CD14-positive monocyte (primary cell): Measurements from ENCODE around the gene TEPSIN. TPM values are rescaled to one million over a fixed set of nuclear protein-coding genes. Genes with fewer than 3 reads are reported as not detected.
A peak's percentile ranks its signal among the peaks of the same experiment; 100 is the strongest.

Experiments used
- DNase-seq, 3 donors: peaks; one replicate each; pipeline ENCODE4 v3.0.0-alpha.2; 2011 to 2022
- H2AFZ ChIP-seq: 2 replicates; pipeline ENCODE4 v1.6.0; 2012; ENCODE audit warnings: mild to moderate bottlenecking, low read depth, low read length, inconsistent platforms; ENCODE audit not compliant: insufficient read depth, poor library complexity, severe bottlenecking
- H3K27ac ChIP-seq, 2 donors: 1 replicate in 1 of 2; 2 replicates in 1 of 2; pipeline ENCODE4 v1.5.1; 2012 to 2013; ENCODE audit warnings: low read length in 2 of 2, control low read depth in 1 of 2, inconsistent platforms in 1 of 2, low read depth in 1 of 2, mild to moderate bottlenecking in 1 of 2
- H3K27me3 ChIP-seq, 2 donors: one replicate each; pipeline versions ENCODE4 v1.6.0 to v1.6.1; 2011 to 2013; ENCODE audit warnings: low read length in 2 of 2; ENCODE audit not compliant: control insufficient read depth in 2 of 2, insufficient read depth in 2 of 2
- H3K36me3 ChIP-seq, 2 donors: replicated peaks in 1 of 2; 1 replicate in 1 of 2; 2 replicates in 1 of 2; pipeline versions ENCODE4 v1.5.1 to v1.6.1; 2012 to 2013; ENCODE audit warnings: low read length in 2 of 2, control low read depth in 1 of 2, inconsistent platforms in 1 of 2, mild to moderate bottlenecking in 1 of 2; ENCODE audit not compliant: insufficient read depth in 2 of 2, control insufficient read depth in 1 of 2
- H3K4me1 ChIP-seq, 2 donors: 1 replicate in 1 of 2; 2 replicates in 1 of 2; pipeline versions ENCODE4 v1.5.1 to v1.6.1; 2012 to 2013; ENCODE audit warnings: low read length in 2 of 2, control low read depth in 1 of 2, inconsistent platforms in 1 of 2, mild to moderate bottlenecking in 1 of 2, moderate library complexity in 1 of 2; ENCODE audit not compliant: insufficient read depth in 2 of 2, control insufficient read depth in 1 of 2
- H3K4me2 ChIP-seq: replicated peaks from 2 replicates; pipeline ENCODE3; 2012; ENCODE audit warnings: low read length, moderate library complexity, mild to moderate bottlenecking; ENCODE audit not compliant: poor library complexity, severe bottlenecking; ENCODE audit errors: extremely low read depth
- H3K4me3 ChIP-seq, 3 experiments: fragments of 200-600 bp in 1 of 3; sonication (generic) in 1 of 3; replicated peaks in 1 of 3; 1 replicate in 2 of 3; 2 replicates in 1 of 3; pipeline ENCODE4 v1.5.1; 2011 to 2013; ENCODE audit warnings: low read length in 3 of 3, mild to moderate bottlenecking in 3 of 3, control low read depth in 2 of 3, low read depth in 2 of 3, inconsistent platforms in 1 of 3, moderate library complexity in 1 of 3
- H3K79me2 ChIP-seq: 2 replicates; pipeline ENCODE4 v1.6.0; 2012; ENCODE audit warnings: mild to moderate bottlenecking, control low read depth, inconsistent platforms, low read length, moderate library complexity; ENCODE audit not compliant: insufficient read depth
- H3K9ac ChIP-seq: 2 replicates; pipeline ENCODE4 v1.6.0; 2017; ENCODE audit warnings: low read length, mild to moderate bottlenecking; ENCODE audit not compliant: insufficient read depth, poor library complexity, severe bottlenecking
- H3K9me3 ChIP-seq, 2 donors: replicated peaks in 1 of 2; 1 replicate in 1 of 2; 2 replicates in 1 of 2; pipeline versions ENCODE4 v1.5.1 to v1.6.1; 2012 to 2013; ENCODE audit warnings: low read length in 2 of 2, control low read depth in 1 of 2; ENCODE audit not compliant: control insufficient read depth in 1 of 2, insufficient read depth in 1 of 2
- H4K20me1 ChIP-seq: 2 replicates; pipeline ENCODE4 v1.6.0; 2012; ENCODE audit warnings: mild to moderate bottlenecking, low read length, control low read depth, moderate library complexity; ENCODE audit not compliant: insufficient read depth
- H3K27ac Mint-ChIP-seq, 7 donors: one replicate each; pipeline ENCODE4 v1.8.0; 2020; ENCODE audit warnings: mild to moderate bottlenecking in 7 of 7, mixed read lengths in 7 of 7, moderate library complexity in 6 of 7, inconsistent platforms in 2 of 7
- H3K27me3 Mint-ChIP-seq, 3 donors: one replicate each; pipeline ENCODE4 v1.8.0; 2021 to 2022; ENCODE audit warnings: low read depth in 3 of 3, mild to moderate bottlenecking in 3 of 3, mixed read lengths in 3 of 3, moderate library complexity in 3 of 3, inconsistent platforms in 1 of 3
- H3K36me3 Mint-ChIP-seq, 2 donors: one replicate each; pipeline ENCODE4 v1.8.0; 2020; ENCODE audit warnings: mixed read lengths in 2 of 2, inconsistent platforms in 1 of 2, mild to moderate bottlenecking in 1 of 2
- H3K4me1 Mint-ChIP-seq: one replicate; pipeline ENCODE4 v1.8.0; 2020; ENCODE audit warnings: mild to moderate bottlenecking, mixed read lengths
- H3K4me3 Mint-ChIP-seq, 2 donors: one replicate each; pipeline ENCODE4 v1.8.0; 2020; ENCODE audit warnings: mild to moderate bottlenecking in 2 of 2, mixed read lengths in 2 of 2, moderate library complexity in 1 of 2
- H3K9me3 Mint-ChIP-seq, 7 donors: one replicate each; pipeline ENCODE4 v1.8.0; 2020 to 2022; ENCODE audit warnings: mixed read lengths in 7 of 7, mild to moderate bottlenecking in 6 of 7, moderate library complexity in 6 of 7, inconsistent platforms in 2 of 7
- CTCF ChIP-seq: fragments of 200-600 bp; IDR thresholded peaks from one replicate; pipeline ENCODE4 v1.8.0; 2022; ENCODE audit warnings: antibody characterized with exemption, mild to moderate bottlenecking
- WGBS: methylation state at CpG from one replicate; pipeline ENCODE4 v1.1.5; 2013; ENCODE audit warnings: missing lambda C conversion rate; ENCODE audit not compliant: insufficient coverage; 5-methylcytosine and 5-hydroxymethylcytosine counted together
- intact Hi-C, 2 donors: fragments of 100-400 bp; cut with micrococcal nuclease; formaldehyde crosslinking; loops; one replicate each; pipeline versions ENCODE4 v1.15.0 to v1.15.1; 2023
- polyA plus RNA-seq, 3 donors: library from polyadenylated mRNA; depleted of rRNA in 1 of 3; unstranded in 2 of 3; stranded (reverse) in 1 of 3; fragments of 300-500 nt in 2 of 3; fragments of >200 nt in 1 of 3; fragmentation: Illumina TruSeq in 2 of 3; gene quantifications; 1 replicate in 2 of 3; 2 replicates in 1 of 3; pipeline ENCODE4 v1.2.3, GENCODE V29; 2012 to 2021

TEPSIN gene
- polyA plus RNA-seq, 3 donors, result 3.4 to 136 (median 4.5) TPM

DNA sequence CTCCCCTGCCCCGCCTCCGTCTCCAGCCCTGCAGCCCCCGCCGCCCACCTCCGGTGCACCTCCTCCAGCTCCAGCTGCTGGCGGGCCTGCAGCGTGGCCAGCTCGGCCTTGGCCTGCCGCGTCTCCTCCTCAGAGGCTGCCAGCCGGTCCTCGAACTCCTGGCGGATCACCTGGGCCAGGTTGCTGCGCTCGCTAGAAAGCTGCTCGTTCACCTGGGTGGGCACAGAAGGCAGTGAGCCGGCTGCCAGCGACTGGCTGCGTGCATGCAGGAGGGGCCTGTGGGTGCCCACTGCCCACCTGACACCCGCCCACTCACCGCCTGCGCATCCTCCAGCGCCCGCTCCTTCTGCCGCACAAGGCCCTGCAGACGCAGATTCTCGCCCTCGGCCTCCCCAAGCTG lies 48.3 kb downstream of the TEPSIN start:
- Histone ChIP-seq H2AFZ (no peak overlapping the region), H3K4me3 (no peak overlapping the region), H3K27me3 (peaks cover 0 to under 1% of the 10 kb centered on the region in 2 donors), H3K36me3 (peaks cover 0 to 3% of the 10 kb centered on the region in 2 donors), H3K4me1 (no peaks in the 10 kb centered on the region), H3K9ac (no peak overlapping the region), H3K9me3 (no peaks in the 10 kb centered on the region), H4K20me1 (no peaks in the 10 kb centered on the region), H3K4me2 (no peak overlapping the region), H3K79me2 (no peaks in the 10 kb centered on the region), H3K27ac (no peak overlapping the region)
- intact Hi-C loops, result no loop called here
- Mint-ChIP-seq H3K4me3 (no peak overlapping the region), H3K4me1 (no peaks in the 10 kb centered on the region), H3K9me3 (no peaks in the 10 kb centered on the region), H3K27ac (no peak overlapping the region), H3K36me3 (peaks cover 2 to 21% of the 10 kb centered on the region in 2 donors), H3K27me3 (peaks cover 0 to 3% (median 0%) of the 10 kb centered on the region in 3 donors)
- 97% methylated on average over 28 of the region's 28 CpGs for WGBS
- TF ChIP-seq CTCF, result no peak
- DNase-seq, result no peak

DNA sequence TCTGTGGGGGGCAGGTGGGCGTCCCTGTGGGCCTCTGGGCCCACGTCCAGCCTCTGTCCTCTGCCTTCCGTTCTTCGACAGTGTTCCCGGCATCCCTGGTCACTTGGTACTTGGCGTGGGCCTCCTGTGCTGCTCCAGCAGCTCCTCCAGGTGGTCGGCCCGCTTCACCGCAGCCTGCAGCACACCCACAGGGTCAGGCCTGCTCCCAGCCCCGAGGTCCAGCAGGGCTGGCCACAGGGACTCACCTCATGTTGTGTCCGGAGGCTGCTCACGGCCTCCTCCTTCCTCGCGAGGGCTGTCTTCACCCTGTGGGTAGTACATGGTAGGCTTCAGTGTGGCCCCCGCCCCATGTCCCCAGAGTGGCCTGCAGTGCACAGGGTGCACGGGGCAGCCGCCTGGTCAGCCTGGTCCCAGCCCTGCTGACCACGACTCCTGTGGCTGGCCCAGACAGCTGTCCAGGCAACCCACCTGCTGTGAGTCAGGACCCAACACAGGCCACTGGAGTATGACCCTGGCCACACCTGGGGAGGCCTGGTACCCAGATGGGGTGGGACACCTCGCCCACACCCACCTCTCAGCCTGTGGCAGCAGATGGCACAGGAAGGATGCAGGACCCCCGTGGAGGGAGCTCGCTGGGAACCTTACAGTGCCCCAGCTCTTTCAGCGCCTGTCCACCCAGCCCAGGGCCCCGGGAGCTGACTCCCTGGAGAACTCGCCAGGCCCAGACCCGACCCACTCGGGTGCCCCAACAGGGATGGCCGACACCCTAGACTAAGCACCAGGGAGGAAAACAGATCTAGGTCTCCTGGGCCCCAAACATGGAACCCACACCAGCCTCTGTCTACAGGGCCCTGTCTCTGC lies 49.0 kb downstream of the TEPSIN start:
- Histone ChIP-seq H3K79me2 (no peaks in the 10 kb centered on the region), H3K9me3 (no peaks in the 10 kb centered on the region), H2AFZ (no peak overlapping the region), H3K9ac (no peak overlapping the region), H3K4me2 (no peak overlapping the region), H3K4me1 (no peaks in the 10 kb centered on the region), H3K27me3 (peaks cover 0 to 4% of the 10 kb centered on the region in 2 donors), H3K4me3 (no peak overlapping the region), H3K36me3 (peaks cover 0 to 3% of the 10 kb centered on the region in 2 donors), H3K27ac (no peak overlapping the region), H4K20me1 (no peaks in the 10 kb centered on the region)
- Mint-ChIP-seq H3K4me1 (peaks cover 2% of the 10 kb centered on the region), H3K36me3 (peaks cover 2 to 21% of the 10 kb centered on the region in 2 donors), H3K9me3 (no peaks in the 10 kb centered on the region), H3K4me3 (no peak overlapping the region), H3K27me3 (peaks cover 3 to 9% (median 4%) of the 10 kb centered on the region in 3 donors), H3K27ac (no peak overlapping the region)
- WGBS, result 93% methylated on average over 23 of the region's 27 CpGs
- peak; percentile 16 for TF ChIP-seq CTCF
- intact Hi-C loops, result loop anchor here in 1 of 2 donors (5.0 kb wide), 1 partner anchor 48 kb away; no protein-coding TSS in a partner anchor
- peak; percentile 18 to 30 (median 25) for DNase-seq
